Spleen (tissue), 11 donors: ENCODE data around the gene RALBP1. TPM values are rescaled to one million over a fixed set of nuclear protein-coding genes. Genes with fewer than 3 reads are reported as not detected.
A peak's percentile ranks its signal among the peaks of the same experiment; 100 is the strongest.

Experiments used
- DNase-seq: peaks from one replicate; pipeline ENCODE4 v3.0.0-alpha.2; 2020
- H3K27ac ChIP-seq, 8 donors: fragments of 200-600 bp; sonication (generic) in 7 of 8; 1 replicate in 4 of 8; 2 replicates in 4 of 8; pipeline versions ENCODE4 v1.5.0 to v1.8.0; 2016 to 2021; ENCODE audit warnings: inconsistent platforms in 4 of 8, mild to moderate bottlenecking in 4 of 8, moderate library complexity in 1 of 8
- H3K27me3 ChIP-seq, 7 donors: fragments of 200-600 bp; sonication (generic) in 6 of 7; replicated peaks in 1 of 7; 1 replicate in 4 of 7; 2 replicates in 3 of 7; pipeline versions ENCODE4 v1.5.0 to v1.8.0; 2016 to 2021; ENCODE audit warnings: inconsistent platforms in 3 of 7, mild to moderate bottlenecking in 1 of 7
- H3K36me3 ChIP-seq, 6 donors: fragments of 200-600 bp; sonication (generic) in 5 of 6; 1 replicate in 4 of 6; 2 replicates in 2 of 6; pipeline versions ENCODE4 v1.5.0 to v1.8.0; 2016 to 2021; ENCODE audit warnings: inconsistent platforms in 2 of 6
- H3K4me1 ChIP-seq, 6 donors: fragments of 200-600 bp; sonication (generic) in 5 of 6; 1 replicate in 3 of 6; 2 replicates in 3 of 6; pipeline versions ENCODE4 v1.5.0 to v1.8.0; 2016 to 2021; ENCODE audit warnings: inconsistent platforms in 3 of 6
- H3K4me3 ChIP-seq, 8 donors: fragments of 200-600 bp; sonication (generic) in 7 of 8; 1 replicate in 4 of 8; 2 replicates in 4 of 8; pipeline versions ENCODE4 v1.5.0 to v1.8.0; 2016 to 2021; ENCODE audit warnings: inconsistent platforms in 4 of 8, mild to moderate bottlenecking in 4 of 8, moderate library complexity in 2 of 8
- H3K9me3 ChIP-seq, 8 donors: fragments of 200-600 bp; sonication (generic) in 7 of 8; 1 replicate in 4 of 8; 2 replicates in 4 of 8; pipeline versions ENCODE4 v1.5.0 to v1.8.0; 2016 to 2021; ENCODE audit warnings: inconsistent platforms in 4 of 8
- POLR2A ChIP-seq, 3 donors: fragments of 450-650 bp; IDR thresholded peaks; one replicate each; pipeline ENCODE4 v1.5.1; 2017; ENCODE audit warnings: antibody characterized with exemption in 3 of 3, mild to moderate bottlenecking in 1 of 3
- POLR2AphosphoS5 ChIP-seq, 3 donors: sonication (generic); formaldehyde crosslinking; IDR thresholded peaks; one replicate each; pipeline ENCODE4 v1.5.1; 2017; ENCODE audit warnings: antibody characterized with exemption in 3 of 3
- WGBS, 5 donors: extraction: QIAGEN DNeasy Blood & Tissue Kit in 3 of 5; methylation state at CpG; one replicate each; pipeline versions ENCODE4 v1.1.5 to v1.1.7; 2013 to 2018; 5-methylcytosine and 5-hydroxymethylcytosine counted together
- intact Hi-C: fragments of 100-400 bp; cut with DNase I; formaldehyde crosslinking; loops from one replicate; pipeline ENCODE4 v1.15.0; 2023; ENCODE audit warnings: low total_unique reads
- polyA plus RNA-seq, 3 donors: library from polyadenylated mRNA; stranded (reverse); fragments of 200-250 nt; gene quantifications; one replicate each; pipeline ENCODE4 v1.2.1, GENCODE V29; 2013
- total RNA-seq, 7 donors: library from RNA; depleted of rRNA in 3 of 7; stranded (reverse); fragments of >200 nt in 3 of 7; fragmentation: NEBNext Ultra II Directional in 4 of 7; extraction: Animal tissue kit (Norgen Biotek cat#: 25700) in 4 of 7; gene quantifications; one replicate each; pipeline versions ENCODE4 v1.1.0 to v1.2.1, GENCODE V29; 2016 to 2021
- TF ChIP-seq, protein P1 (sequence below), 11 experiments: fragments of 200-600 bp in 7 of 11; fragments of 450-650 bp in 4 of 11; sonication (generic) in 4 of 11; IDR thresholded peaks in 8 of 11; conservative IDR thresholded peaks in 3 of 11; 1 replicate in 7 of 11; 2 replicates in 4 of 11; pipeline versions ENCODE4 v1.4.0 to v1.8.0; 2016 to 2021; ENCODE audit warnings: antibody characterized with exemption in 11 of 11, inconsistent platforms in 4 of 11, mild to moderate bottlenecking in 1 of 11
- donor health status: healthy with polysubstance abuse.
- donor health status: DM: no; HTN: no; CAD: no; lungs with moderate emphysema.
- donor health status: DM: no; HTN: no; CAD: no.
- donor health status: Bipolar disorder and iron deficiency.
- donor health status: healthy.
- donor health status: DM: no; HTN: no; CAD: no.
- donor health status: DM: yes; HTN: yes; CAD: no.

Gene RALBP1
- total and polyA plus RNA-seq, 10 donors = 13.6 to 76.4 (median 50.0) TPM

DNA sequence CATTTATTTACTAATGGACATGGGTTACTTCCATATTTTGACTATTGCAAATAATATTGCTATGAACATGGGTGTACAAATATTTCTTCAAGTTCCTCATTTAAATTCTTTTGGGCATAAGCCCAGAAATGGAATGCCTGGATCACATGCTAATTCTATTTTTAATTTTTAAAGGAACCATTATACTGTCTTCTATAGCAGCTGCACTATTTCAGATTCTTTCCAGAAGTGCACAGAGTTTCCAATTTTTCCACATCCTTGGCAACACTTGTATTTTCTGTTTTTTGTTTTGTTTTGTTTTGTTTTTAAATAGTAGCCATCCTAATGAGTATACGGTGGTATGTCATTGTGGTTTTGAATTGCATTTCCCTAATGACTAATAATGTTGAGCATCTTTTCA, 8.5 kb upstream of the RALBP1 start:
- H3K4me3 ChIP-seq = no peak overlapping the region
- H3K36me3 ChIP-seq = no peaks in the 10 kb centered on the region
- H3K27ac ChIP-seq = no peak overlapping the region
- H3K4me1 ChIP-seq = no peaks in the 10 kb centered on the region
- no peaks in the 10 kb centered on the region for H3K27me3 ChIP-seq
- intact Hi-C loops = no loop called here
- no peak for DNase-seq
- TF ChIP-seq, protein P1, sequence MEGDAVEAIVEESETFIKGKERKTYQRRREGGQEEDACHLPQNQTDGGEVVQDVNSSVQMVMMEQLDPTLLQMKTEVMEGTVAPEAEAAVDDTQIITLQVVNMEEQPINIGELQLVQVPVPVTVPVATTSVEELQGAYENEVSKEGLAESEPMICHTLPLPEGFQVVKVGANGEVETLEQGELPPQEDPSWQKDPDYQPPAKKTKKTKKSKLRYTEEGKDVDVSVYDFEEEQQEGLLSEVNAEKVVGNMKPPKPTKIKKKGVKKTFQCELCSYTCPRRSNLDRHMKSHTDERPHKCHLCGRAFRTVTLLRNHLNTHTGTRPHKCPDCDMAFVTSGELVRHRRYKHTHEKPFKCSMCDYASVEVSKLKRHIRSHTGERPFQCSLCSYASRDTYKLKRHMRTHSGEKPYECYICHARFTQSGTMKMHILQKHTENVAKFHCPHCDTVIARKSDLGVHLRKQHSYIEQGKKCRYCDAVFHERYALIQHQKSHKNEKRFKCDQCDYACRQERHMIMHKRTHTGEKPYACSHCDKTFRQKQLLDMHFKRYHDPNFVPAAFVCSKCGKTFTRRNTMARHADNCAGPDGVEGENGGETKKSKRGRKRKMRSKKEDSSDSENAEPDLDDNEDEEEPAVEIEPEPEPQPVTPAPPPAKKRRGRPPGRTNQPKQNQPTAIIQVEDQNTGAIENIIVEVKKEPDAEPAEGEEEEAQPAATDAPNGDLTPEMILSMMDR (IDR thresholded peaks at IDR 0.05 in 8 of 11, conservative IDR thresholded peaks at IDR 0.05 in 3 of 11) = no peak
- no peak for TF ChIP-seq POLR2A (IDR thresholded peaks at IDR 0.05)
- TF ChIP-seq POLR2AphosphoS5 (IDR thresholded peaks at IDR 0.05) = no peak
- 50 to 80% (median 58%) methylated on average over 1 of the region's 1 CpG for WGBS, 5 donors
- H3K9me3 ChIP-seq = peaks cover 0 to 41% (median 30%) of the 10 kb centered on the region in 8 donors

DNA sequence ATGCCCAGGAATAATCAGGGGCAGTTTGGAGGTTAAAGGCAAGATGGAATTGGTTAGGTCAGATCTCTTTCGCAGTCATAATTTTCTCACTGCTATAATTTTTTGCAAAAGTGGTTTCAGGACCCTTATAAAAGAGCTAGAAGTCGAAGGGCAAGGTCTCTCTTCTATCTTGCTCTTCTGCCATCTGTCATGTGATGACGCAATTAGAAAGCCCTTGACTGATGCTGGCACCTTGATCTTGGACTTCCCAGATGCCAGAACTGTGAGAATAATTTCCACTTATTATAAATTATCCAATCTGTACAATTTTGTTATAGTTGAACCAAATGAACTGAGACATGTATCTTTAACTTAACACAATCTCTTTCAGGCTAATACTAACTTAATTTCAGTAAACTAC, 6.3 kb upstream of the RALBP1 start:
- Histone ChIP-seq H3K4me1 (peaks cover 0 to 4% (median under 1%) of the 10 kb centered on the region in 6 donors), H3K27me3 (no peaks in the 10 kb centered on the region), H3K27ac (no peak overlapping the region), H3K4me3 (no peak overlapping the region), H3K36me3 (no peaks in the 10 kb centered on the region), H3K9me3 (peaks cover 0 to 41% (median 30%) of the 10 kb centered on the region in 8 donors)
- intact Hi-C loops = no loop called here
- TF ChIP-seq, protein P1 (IDR thresholded peaks at IDR 0.05 in 8 of 11, conservative IDR thresholded peaks at IDR 0.05 in 3 of 11) = no peak
- no peak for TF ChIP-seq POLR2AphosphoS5 (IDR thresholded peaks at IDR 0.05)
- no peak for TF ChIP-seq POLR2A (IDR thresholded peaks at IDR 0.05)
- WGBS, 5 donors = 72 to 88% (median 82%) methylated on average over 3 of the region's 3 CpGs
- DNase-seq = no peak

DNA sequence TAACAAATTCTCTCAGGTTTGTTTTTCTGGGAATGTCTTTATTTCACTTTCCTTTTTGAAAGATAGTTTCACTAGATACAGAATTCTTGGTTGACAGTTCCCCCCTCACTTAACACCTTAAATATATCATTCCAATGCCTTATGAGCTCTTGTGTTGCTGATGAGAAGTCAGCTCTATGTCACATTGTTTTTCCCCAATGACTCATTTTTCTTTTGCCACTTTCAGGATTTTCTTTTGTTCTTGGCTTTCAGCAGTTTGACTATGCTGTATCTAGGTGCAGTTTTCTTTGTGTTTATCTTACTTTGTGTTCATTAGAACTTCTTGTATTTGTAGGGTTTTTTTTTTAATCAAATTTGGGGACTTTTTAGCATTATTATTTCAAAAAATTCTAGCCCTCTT, 5.6 kb upstream of the RALBP1 start:
- no peak overlapping the region for H3K27ac ChIP-seq
- peaks cover 0 to 40% (median 30%) of the 10 kb centered on the region in 8 donors for H3K9me3 ChIP-seq
- intact Hi-C loops = loop anchor here (10.0 kb wide), 1 partner anchor 135 kb away; the partner anchor contains the start of gene TWSG1
- peaks cover 0 to 11% (median 6%) of the 10 kb centered on the region in 6 donors for H3K4me1 ChIP-seq
- DNase-seq = no peak
- no peaks in the 10 kb centered on the region for H3K36me3 ChIP-seq
- no peak overlapping the region for H3K4me3 ChIP-seq
- no peak for TF ChIP-seq POLR2AphosphoS5 (IDR thresholded peaks at IDR 0.05)
- TF ChIP-seq, protein P1 (IDR thresholded peaks at IDR 0.05 in 8 of 11, conservative IDR thresholded peaks at IDR 0.05 in 3 of 11) = no peak
- no peak for TF ChIP-seq POLR2A (IDR thresholded peaks at IDR 0.05)
- no peaks in the 10 kb centered on the region for H3K27me3 ChIP-seq

DNA sequence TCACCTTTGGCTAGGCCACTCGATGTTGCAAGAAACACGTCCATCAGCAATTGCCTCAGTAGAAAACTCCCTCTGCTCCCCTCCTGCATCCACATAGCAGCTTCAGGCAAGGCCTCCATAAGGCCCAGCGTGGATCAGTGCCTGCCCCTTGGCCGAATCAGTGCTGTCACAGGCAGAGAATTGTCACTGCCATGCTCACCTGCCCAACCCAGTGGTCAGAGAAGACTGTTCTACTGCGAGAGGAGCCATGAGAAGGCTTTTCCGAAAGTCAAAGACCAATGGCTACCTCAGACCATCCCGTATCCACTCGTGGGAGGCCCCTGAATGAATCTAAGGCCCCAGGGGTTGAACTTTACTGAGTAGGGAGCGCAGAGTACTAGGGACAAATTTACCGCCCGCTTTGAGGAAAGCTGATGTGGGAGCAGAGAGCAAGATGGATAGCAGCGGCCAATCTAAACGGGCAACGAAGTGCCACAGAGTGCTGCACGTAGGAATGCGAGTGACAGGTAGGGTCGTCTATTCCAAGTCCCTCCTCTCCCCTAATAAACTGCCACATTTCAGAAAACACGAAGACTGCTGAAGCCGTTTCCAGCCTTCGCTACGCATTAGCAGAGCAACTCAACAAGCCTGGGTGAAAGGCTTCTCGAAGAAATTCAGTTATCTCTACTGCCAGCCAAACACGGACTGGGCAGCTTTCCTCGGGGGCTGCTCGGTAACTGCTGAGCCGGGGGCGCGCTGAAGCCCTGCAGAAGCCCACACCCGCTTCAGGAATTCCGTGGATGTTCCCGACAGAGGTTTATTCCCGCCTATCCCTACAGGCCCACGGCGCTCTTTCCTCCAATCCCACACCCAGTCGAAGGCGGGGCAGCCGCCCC, 968 bp upstream of the RALBP1 start:
- Histone ChIP-seq H3K36me3 (peaks cover 0 to 13% (median 7%) of the 10 kb centered on the region in 6 donors), H3K4me3 (peak overlapping the region; percentile 86 to 99 (median 92)), H3K4me1 (peaks cover 9 to 39% (median 24%) of the 10 kb centered on the region in 6 donors), H3K27me3 (no peaks in the 10 kb centered on the region), H3K9me3 (peaks cover 0 to 11% (median 7%) of the 10 kb centered on the region in 8 donors), H3K27ac (peak overlapping the region; percentile 82 to 98 (median 94))
- TF ChIP-seq POLR2AphosphoS5 (IDR thresholded peaks at IDR 0.05) (no peak), POLR2A (IDR thresholded peaks at IDR 0.05) (no peak)
- TF ChIP-seq, protein P1 (IDR thresholded peaks at IDR 0.05 in 8 of 11, conservative IDR thresholded peaks at IDR 0.05 in 3 of 11) = no peak
- DNase-seq = peak; percentile 75
- intact Hi-C loops = loop anchor here (10.0 kb wide), 1 partner anchor 140 kb away; the partner anchor contains the start of gene TWSG1
- 34 to 40% (median 37%) methylated on average over 35 to 37 of the region's 37 CpGs for WGBS, 5 donors
